ENCODE results near the gene CFL2. TPM values are rescaled to one million over a fixed set of nuclear protein-coding genes. Genes with fewer than 3 reads are reported as not detected.

Gene CFL2
- total and polyA plus RNA-seq, 2 of the 13 experiments (the other 11 are each of a cell fraction or from before 2014, with no cell fraction given) = 114 to 158 TPM

DNA sequence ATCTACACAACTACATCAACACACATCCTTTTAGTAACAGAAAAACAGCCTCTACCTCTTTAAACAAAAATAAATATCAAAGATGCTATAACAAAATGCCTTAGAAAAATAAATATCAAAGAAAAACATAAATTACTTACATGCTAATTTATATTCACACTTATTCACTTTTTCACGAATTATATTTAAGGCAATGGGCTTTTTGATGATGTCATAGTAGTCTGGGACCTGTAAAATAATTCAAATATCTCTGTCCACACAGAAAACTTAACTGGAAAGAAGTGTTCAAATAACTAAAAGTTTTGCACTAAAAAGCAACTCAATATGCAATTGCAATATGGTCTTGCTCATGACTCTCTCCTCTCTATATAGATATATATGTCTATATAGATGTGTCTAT lies 40.3 kb upstream of the CFL2 start:
- ATAC-seq (no peak), FAIRE-seq (no peak)

DNA sequence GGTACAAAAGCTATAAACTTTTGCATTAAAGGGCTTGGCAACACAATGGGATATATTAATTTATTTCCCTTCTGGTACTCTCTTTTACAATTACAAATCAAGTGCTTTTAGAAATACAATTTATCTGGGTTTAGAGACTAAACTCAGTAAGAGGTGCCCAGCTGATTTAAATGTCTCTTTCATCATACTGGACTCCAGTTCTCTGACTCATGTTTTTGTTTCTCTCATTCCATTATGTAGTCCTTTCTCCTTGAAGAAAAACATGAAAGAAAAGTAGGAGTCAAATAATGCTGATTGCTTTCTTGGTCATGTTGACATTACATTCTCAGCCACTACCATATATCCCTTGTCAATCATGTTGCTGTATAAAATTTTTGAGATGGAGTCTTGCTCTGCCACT lies 36.3 kb upstream of the CFL2 start:
- in situ Hi-C loops (cut with HindIII; ENCODE audit: extremely low pct_ligation_motif_present, low pct_unique_long_range_greater_than_20kb) (no loop called here), intact Hi-C loops (cut with micrococcal nuclease; ENCODE audit: unreplicated experiment) (no loop called here)
- no peak overlapping the region for H3K9ac ChIP-seq (ENCODE audit: insufficient read depth, low read depth, low read length)
- DNase-seq (ENCODE audit: low spot score) (no peak), FAIRE-seq (no peak), ATAC-seq (no peak)
- H3K4me1 ChIP-seq (ENCODE audit: insufficient read depth, low read length) = no peaks in the 10 kb centered on the region
- H3K27ac ChIP-seq (ENCODE audit: extremely low read length, insufficient read depth, low read length) = no peak overlapping the region
- H3K9me3 ChIP-seq (ENCODE audit: low read length) = no peaks in the 10 kb centered on the region
- ChIA-PET POLR2A (no interaction called here), CTCF (ENCODE audit: low intra/inter-chr PET ratio, low total read pairs) (no interaction called here)
- H3K4me2 ChIP-seq (ENCODE audit: low read depth, low read length) = no peak overlapping the region
- no peaks in the 10 kb centered on the region for H3K79me2 ChIP-seq (ENCODE audit: insufficient read depth, low read length)
- BruUV-seq (replicated peaks) = no TSS peak
- H3K36me3 ChIP-seq (replicated peaks in 1 of 2; ENCODE audit: control insufficient read depth in 1 of 2, insufficient read depth in 2 of 2, low read length in 2 of 2) = peaks cover 2 to 5% of the 10 kb centered on the region in 2 experiments; a peak in 4 of 5 replicates
- H3K27me3 ChIP-seq (ENCODE audit: control insufficient read depth in 1 of 2, insufficient read depth in 2 of 2, low read length in 2 of 2) = no peaks in the 10 kb centered on the region
- H4K20me1 ChIP-seq (ENCODE audit: insufficient read depth, low read length) = no peaks in the 10 kb centered on the region
- no peak overlapping the region for H2AFZ ChIP-seq (ENCODE audit: low read length)
- H3K4me3 ChIP-seq (replicated peaks in 1 of 3; ENCODE audit: insufficient read depth in 1 of 3, low read depth in 2 of 3, low read length in 3 of 3) = no peak overlapping the region
- TF ChIP-seq ZNF382 (CRISPR knock-in tag; IDR thresholded peaks at IDR 0.05; ENCODE audit: borderline replicate concordance) = no peak
- no peak for TF ChIP-seq ZNF577 (CRISPR knock-in tag; IDR thresholded peaks at IDR 0.05; ENCODE audit: borderline replicate concordance, low read depth)
- no peak for TF ChIP-seq KDM3A (CRISPR knock-in tag; IDR thresholded peaks at IDR 0.05; ENCODE audit: low read depth)
- TF ChIP-seq ZNF235 (CRISPR knock-in tag; IDR thresholded peaks at IDR 0.05; ENCODE audit: borderline replicate concordance) = no peak

More for the DNA sequence above, 40.3 kb upstream of the CFL2 start:
- Histone ChIP-seq H3K79me2 (ENCODE audit: insufficient read depth, low read length) (no peaks in the 10 kb centered on the region), H3K27me3 (ENCODE audit: control insufficient read depth in 1 of 2, insufficient read depth in 2 of 2, low read length in 2 of 2) (no peaks in the 10 kb centered on the region), H4K20me1 (ENCODE audit: insufficient read depth, low read length) (no peaks in the 10 kb centered on the region), H3K4me1 (ENCODE audit: insufficient read depth, low read length) (peaks cover 7% of the 10 kb centered on the region), H3K9me3 (ENCODE audit: low read length) (no peaks in the 10 kb centered on the region), H3K27ac (ENCODE audit: extremely low read length, insufficient read depth, low read length) (no peak overlapping the region), H3K4me2 (ENCODE audit: low read depth, low read length) (no peak overlapping the region), H3K4me3 (replicated peaks in 1 of 3; ENCODE audit: insufficient read depth in 1 of 3, low read depth in 2 of 3, low read length in 3 of 3) (no peak overlapping the region), H3K36me3 (replicated peaks in 1 of 2; ENCODE audit: control insufficient read depth in 1 of 2, insufficient read depth in 2 of 2, low read length in 2 of 2) (peaks cover 6 to 15% of the 10 kb centered on the region in 2 experiments), H2AFZ (ENCODE audit: low read length) (no peak overlapping the region), H3K9ac (ENCODE audit: insufficient read depth, low read depth, low read length) (no peak overlapping the region)
- in situ Hi-C loops (cut with HindIII; ENCODE audit: extremely low pct_ligation_motif_present, low pct_unique_long_range_greater_than_20kb) = no loop called here
- no peak for DNase-seq (ENCODE audit: low spot score)
- no TSS peak for BruUV-seq (replicated peaks)
- TF ChIP-seq ZNF225 (CRISPR knock-in tag; IDR thresholded peaks at IDR 0.05) (no peak), ATF7 (IDR thresholded peaks at IDR 0.05) (peak; percentile 96), ATF7 (CRISPR knock-in tag; IDR thresholded peaks at IDR 0.05) (no peak), CREB1 (IDR thresholded peaks at IDR 0.05) (peak; percentile 70), CREB1 (CRISPR knock-in tag; IDR thresholded peaks at IDR 0.05) (no peak)
- WGBS (ENCODE audit: low lambda C conversion rate) = 91% methylated on average over 1 of the region's 1 CpG
- ChIA-PET POLR2A (no interaction called here), CTCF (ENCODE audit: low intra/inter-chr PET ratio, low total read pairs) (no interaction called here)
- intact Hi-C loops (cut with micrococcal nuclease; ENCODE audit: unreplicated experiment) = no loop called here

All from HepG2 (cell line).